Measurements from ENCODE around the gene PRSS48.
"Not testable (repeated sequence)": the region's sequence is repeated elsewhere in the genome, so short reads cannot be mapped to it uniquely, and the experiment has no call there.

Gene PRSS48

DNA sequence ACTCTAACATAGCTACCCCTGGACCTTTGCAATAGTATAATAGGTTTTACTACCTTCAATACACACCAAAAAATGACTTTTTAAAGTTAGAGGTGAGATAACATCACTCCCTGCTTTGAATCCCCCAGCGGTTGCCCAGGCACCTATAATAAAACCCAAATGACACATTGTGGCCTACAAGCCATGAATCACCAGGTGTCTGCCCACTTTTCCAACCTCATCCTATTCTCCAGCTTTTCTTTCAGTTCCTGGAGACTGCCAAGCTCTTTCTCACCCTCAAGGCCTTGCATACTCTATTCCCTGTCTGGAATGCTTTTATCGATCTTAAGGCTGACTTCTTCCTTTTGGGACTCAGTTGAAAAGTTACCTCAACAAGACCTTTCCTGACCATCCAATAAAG, 16.4 kb upstream of the PRSS48 start:
- no peak for DNase-seq (ENCODE audit: low read depth in 2 of 2)

DNA sequence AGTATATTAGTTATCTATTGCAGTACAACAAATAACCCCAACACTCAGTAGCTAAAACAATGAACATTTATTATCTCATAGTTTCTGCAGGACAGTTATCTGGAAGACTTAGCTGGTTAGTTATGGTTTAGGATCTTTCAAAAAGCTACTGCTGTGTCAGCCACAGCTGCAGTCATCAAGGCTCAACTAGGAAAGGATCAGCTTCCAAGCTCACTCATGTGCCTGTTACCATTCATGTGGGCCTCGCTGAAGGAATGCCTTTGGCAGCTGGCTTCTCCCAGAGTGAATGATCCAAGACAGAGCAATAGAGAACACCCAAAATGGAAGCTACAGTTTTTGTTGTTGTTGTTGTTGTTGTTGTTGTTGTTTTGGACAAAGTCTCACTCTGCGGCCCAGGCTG, 13.5 kb upstream of the PRSS48 start:
- no peak for DNase-seq (ENCODE audit: low read depth in 2 of 2)

DNA sequence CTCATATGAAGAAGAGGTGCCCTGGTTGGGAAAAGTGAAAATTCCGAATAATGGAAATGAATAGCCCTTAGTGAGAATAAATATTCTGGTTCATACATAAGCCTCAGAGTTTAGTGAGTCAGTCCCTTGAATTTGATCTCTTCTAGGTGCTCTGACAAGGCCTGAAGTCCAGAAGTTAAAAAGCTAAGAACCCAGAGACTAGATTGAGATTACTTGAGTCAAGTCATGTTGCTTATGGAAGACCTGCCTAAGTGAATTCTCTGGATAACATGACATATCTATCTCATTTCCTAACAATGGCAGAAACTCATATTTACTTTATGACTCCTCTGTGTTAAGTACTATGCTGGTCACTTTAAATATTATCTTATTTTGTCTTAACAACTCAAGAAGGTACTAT, 10.5 kb upstream of the PRSS48 start:
- no peak for DNase-seq (ENCODE audit: low read depth in 2 of 2)

DNA sequence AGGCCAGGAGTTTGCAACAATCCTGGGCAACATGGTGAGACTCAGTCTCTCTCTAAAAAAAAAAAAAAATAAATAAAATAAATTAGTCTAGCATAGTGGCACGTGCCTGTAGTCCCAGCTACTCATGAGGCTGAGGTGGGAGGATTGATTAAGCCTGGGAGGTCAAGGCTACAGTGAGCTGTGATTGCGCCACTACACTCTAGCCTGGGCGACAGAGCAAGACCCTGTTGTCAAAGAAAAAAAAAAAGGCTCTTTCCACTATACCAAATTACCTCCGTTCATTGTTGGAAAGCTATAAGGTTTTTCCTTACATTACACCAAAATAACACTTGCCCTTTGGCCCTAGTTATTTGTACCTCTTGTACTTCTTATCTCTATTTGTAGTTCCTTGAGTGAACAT, 9.9 kb upstream of the PRSS48 start:
- no peak for DNase-seq (ENCODE audit: low read depth in 2 of 2)

DNA sequence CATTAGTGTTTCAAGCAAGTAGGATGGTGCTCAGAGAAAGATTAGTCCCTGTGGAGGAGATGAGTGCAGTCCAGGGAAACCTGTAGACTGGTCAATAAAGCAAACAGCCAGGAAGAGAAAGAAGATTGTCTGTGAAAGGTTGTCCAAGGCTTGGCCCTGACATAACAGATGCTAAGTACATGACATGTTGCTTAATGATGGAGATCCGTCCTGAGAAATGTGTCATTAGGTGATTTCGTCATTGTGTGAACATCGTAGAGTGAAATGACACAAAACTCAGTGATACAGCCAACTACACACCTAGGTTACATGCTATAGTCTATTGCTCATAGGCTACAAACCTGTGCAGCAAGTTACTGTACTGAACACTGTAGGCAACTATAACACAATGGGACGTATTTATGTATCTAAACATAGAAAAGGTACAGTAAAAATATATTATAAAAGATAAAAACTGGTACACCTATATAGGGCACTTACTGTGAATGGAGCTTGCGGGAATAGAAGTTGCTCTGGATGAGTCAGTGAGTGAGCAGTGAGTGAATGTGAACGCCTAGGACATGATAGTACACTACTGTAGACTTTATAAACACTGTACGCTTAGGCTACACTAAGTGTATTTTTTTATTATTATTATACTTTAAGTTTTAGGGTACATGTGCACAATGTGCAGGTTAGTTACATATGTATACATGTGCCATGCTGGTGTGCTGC, 9.0 kb upstream of the PRSS48 start:
- no peak for DNase-seq (ENCODE audit: low read depth in 2 of 2)

DNA sequence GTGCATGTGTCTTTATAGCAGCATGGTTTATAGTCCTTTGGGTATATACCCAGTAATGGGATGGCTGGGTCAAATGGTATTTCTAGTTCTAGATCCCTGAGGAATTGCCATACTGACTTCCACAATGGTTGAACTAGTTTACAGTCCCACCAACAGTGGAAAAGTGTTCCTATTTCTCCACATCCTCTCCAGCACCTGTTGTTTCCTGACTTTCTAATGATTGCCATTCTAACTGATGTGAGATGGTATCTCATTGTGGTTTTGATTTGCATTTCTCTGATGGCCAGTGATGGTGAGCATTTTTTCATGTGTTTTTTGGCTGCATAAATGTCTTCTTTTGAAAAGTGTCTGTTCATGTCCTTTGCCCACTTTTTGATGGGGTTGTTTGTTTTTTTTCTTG, 8.1 kb upstream of the PRSS48 start:
- not testable (repeated sequence) for DNase-seq (ENCODE audit: low read depth in 2 of 2)

DNA sequence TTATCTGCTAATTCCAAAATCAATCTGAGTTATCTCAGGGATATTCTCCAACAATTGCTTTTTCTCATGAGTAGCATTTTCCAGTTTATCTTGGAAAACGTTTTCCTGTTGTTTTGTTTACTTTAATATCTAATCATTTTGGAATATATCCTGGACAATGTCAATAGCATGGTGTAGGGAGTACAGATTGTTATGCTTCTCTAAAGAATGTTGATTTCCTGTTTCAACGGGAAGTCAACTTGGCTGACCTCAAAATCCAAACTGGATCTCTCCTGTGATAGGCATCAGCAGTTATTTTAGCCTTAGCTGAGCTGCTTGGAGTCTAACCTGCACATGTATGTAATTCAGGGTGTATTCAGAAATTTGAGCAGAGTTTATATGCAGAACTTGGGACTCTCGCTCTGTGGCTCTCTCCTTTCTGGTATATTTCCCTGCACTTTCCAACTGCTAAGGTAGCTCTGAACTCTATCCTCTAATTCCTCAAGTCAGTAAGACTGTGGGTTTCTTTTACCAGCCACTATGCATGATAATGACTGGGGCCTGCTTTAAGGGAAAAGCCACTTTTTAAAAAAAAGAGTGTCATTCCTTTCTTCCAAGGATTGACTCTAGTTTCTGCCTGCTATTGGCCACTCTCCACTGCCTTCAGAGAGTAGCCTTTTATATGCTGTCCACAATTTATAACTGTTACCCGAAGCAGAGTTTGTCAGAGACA, 7.7 kb downstream of the PRSS48 start:
- DNase-seq (ENCODE audit: low read depth in 2 of 2) = no peak

DNA sequence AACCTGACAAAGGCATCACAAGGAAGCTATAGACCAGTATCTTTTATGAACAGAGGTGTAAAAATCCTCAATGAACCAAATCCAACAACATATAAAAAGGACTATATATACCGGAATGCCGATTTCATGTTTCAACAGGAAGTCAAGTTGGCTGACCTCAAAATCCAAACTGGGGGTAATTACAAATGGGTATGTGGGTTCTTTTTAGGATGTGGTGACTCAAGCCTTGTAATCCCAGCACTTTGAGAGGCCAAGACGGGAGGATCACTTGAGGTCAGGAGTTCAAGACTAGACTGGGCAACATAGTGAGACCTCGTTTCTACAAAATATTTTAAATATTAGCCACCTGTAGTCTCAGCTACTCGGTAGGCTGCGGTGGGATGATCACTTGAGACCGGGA, 10.4 kb downstream of the PRSS48 start:
- DNase-seq (ENCODE audit: low read depth in 2 of 2) = no peak

DNA sequence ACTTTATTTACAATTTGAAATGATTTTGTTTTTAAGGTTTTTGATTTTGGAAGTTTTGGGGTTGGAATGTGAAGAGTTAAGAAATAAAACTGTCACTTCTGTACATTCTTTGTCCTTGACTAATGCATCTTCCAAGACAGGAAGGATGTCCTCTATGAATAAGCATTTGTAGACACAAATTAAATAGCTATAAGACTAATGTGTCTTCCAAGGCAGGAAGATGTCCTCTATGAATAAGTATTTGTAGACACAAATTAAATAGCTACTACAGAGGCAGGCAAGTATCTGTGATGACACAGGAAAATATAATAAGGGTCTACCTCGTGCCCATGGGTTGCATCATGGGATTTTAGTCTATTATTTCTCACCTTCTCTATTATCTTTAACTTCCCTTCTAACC, 14.5 kb downstream of the PRSS48 start:
- DNase-seq (ENCODE audit: low read depth in 2 of 2) = no peak

DNA sequence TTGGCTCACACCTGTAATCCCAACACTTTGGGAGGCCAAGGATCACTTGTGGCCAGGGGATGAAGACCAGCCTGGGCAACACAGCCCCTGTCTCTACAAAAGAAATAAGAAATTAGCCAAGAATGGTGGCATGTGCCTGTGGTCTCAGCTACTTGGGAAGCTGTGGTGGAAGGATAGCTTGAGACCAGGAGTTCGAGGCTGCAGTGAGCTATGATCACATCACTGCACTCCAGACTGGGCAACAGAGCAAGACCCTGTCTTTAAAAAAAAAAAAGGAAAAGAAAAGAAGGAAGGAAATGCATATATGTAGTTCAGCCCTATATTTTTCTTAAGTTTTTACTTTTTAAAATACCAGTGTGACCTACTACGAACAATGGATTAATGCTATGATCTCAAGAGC, 15.1 kb downstream of the PRSS48 start:
- DNase-seq (ENCODE audit: low read depth in 2 of 2) = no peak

DNA sequence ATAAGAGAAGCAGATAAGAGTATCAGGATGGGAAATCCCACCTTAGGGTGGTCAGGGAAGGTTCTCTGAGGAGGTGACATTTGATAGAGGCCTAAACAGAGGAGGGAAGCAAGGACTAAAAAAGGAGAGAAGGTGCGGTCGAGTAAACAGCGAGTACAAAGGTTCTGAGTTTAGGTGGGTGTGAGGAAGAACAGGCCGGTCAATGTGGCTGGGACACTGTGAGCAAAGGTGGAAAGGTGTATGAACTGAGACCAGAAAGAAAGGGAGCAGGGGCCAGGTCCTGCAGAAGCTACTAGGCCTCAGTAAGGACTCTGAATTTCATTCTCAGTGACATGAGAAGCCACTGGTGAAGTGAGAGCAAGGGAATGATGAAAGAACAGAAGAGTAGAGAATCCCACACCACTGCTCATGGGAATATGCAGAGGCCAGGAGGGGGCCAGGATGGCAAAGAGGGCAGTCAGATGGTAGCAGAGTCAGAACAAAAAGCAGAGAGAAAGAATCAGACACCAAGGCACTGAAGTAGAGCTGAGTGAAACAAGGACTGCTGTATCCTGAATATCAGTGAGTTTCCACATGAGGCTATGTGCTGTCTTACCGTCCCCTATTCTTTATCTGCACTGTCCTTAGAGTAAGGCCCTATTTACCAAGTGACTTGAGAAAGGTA, 18.0 kb downstream of the PRSS48 start:
- DNase-seq (ENCODE audit: low read depth in 2 of 2) = no peak

DNA sequence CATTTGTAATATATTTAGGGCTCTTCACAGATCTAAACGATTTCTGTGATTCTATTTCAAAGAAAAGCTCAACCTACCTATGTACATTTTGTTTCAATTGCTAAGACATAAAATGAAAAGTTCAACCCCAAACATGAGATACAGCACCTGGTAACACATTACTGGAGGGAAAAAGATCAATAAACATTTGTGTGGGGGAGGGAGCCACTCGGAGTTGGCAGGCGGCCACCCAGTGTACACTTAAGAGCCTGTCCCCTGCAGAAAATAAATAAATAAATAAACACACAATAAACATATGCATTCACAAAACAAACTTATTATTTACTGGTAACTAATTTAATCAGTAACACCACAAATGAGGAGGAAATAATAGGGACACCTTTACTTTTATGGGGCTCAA, 19.3 kb downstream of the PRSS48 start:
- DNase-seq (ENCODE audit: low read depth in 2 of 2) = no peak

DNA sequence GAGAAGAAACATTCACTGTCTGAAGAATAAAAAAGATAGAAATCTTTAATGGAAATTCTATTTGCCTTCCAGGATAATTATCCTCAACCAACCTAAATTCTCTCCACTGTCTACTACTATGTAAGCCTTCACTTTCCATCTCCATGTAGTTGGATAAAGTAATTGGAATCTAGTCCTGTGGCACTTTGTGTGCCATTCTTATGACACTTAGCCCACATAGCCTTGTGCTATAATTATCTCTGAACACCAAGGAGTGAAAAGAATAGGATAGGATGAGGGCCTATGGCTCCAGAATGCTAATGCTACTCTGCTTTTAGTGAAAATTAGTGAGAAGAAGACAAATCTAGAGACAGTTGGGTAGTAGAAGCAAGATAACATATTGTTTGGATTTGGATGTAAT, 20.2 kb downstream of the PRSS48 start:
- DNase-seq (ENCODE audit: low read depth in 2 of 2) = no peak

DNA sequence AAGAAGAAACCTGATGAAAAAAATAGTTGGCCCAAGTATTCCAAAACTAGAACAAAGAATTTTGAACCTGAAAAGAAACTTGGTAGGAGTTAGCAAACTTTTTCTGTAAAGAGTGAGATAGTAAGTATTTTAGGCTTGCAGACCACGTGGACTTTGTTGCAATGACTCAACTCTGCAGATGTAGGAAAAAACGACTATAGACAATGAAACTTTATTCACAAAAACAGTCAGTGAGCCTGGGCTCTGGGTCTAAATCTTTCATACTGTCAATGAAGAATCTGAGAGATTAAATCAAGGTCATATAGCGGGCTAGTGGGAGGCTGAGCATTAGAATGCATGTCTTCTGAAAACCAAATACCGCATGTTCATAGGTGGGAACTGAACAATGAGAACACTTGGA, 25.5 kb downstream of the PRSS48 start:
- no peak for DNase-seq (ENCODE audit: low read depth in 2 of 2)

DNA sequence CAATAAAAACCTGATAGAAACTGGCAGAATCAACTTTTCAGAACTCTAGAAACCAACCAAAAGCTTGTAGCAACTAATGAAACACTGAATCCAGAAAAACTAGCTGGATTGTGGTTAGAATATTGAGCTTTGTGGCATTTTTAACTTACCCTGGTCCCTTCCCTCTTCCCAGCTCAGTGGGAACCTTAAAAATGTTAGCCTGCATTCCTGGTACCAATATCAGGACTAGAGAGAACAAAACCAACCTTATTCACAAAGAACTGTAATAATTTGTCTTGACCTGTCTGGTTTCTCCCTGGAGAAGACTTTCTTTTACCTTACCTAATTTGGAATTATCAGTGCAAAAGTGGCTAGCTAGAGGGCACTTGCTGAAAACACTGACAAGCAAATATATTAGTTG, 27.3 kb downstream of the PRSS48 start:
- DNase-seq (ENCODE audit: low read depth in 2 of 2) = no peak

DNA sequence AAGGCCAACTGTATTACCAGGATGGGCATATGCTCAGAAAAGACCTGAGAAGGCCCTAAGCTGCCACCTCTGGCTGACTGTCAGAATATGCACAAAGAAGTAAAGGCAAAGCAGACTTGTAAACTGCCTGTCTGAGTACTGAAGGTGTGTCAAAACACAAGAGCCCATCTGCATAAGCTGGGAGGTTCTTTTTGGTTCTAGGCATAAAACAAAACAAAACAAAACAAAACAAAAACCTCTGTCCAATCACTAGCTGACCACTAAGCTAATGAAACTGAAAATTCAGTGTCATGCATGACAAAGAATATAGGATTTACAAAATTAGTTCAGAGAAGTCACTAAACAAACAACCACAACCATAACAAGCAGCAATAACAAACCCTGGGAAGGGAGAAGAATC, 27.8 kb downstream of the PRSS48 start:
- DNase-seq (ENCODE audit: low read depth in 2 of 2) = no peak

DNA sequence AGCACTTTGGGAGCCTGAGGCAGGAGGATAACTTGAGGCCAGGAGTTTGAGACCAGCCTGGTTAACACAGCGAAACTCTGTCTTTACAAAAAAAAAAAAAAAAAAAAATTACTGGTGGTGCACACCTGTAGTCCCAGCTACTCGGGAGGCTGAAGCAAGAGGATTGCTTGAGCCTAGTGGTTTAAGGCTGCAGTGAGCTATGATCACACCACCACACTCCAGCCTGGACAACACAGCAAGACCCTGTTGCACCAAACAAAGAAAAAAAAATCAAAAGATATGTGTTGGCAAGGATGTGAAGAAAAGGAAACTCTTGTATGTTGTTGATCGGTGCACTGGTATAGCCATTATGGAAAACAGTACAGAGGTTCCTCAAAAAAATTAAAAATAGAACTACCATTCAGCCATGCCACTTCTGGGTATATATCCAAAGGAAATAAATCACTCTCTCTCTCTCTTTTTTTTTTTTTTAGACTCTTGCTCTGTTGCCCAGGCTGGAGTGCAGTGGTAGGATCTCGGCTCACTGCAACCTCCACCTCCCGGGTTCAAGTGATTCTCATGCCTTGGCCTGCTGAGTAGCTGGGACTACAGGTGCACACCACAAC, 33.3 kb downstream of the PRSS48 start:
- DNase-seq (ENCODE audit: low read depth in 2 of 2) = no peak

DNA sequence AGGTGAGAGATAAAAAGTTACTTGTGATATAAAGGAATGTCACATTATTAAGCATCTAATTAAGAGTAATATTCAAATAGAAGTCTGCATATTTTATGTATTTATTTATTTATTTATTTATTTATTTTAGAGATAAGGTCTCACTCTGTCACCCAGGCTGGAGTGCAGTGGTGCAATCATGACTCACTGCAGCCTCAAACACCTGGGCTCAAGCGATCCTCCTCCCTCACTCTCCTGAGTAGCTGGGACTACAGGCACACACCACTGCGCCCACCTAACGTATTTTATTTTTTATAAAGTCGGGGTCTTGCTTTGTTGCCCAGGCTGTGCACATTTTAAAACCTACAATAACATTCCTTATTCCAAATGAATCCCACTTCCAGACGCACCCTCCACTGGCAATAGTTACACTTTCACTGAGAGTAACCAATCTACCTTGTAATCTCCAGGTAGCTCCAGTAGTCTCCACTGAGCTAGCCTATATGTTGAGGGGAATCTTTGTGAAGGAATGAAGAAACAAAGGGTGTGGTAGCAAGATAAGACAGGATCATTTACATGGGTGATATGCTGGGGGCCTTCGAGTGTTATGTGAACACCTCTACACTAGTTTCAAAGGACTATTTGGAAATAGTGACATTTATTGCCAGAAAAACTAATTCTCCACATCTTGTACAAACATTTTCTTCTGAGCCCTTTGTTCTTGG, 36.5 kb downstream of the PRSS48 start:
- DNase-seq (ENCODE audit: low read depth in 2 of 2) = no peak

DNA sequence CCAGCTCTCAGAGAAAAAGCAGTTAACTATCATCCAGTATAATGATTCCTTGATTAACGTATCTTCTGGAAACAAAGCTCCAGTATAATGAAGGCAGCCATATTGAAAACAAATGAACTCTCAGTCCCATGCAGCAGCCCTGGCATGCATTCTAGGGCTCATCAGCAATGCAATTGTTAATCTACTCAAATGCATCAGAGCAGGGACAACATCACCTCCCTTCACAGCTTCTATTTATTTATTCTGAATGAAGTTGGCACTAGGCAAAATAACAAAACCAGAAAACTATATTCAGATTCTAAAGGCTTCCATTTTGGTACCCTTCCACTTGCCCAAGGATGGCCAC, 37.0 kb downstream of the PRSS48 start:
- no peak for DNase-seq (ENCODE audit: low read depth in 2 of 2)

DNA sequence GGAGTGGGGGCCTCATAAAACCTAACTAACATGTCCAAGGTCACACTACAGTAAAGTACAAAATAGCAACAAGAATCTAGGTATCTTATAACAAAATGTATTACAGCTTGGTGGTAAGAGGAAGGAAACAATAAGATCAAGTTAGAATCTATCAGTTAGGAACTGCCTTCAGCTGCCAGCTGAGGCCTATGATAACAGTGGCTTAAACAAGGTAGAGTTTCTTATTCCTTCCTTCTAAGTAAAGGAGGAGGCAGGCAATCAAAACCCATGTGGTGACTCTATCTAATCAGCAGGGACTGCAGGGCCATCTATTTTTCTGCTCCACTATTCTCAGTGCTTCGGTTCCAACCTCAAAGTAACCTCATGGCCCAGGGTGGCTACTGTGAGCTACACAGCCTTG, 37.5 kb downstream of the PRSS48 start:
- DNase-seq (ENCODE audit: low read depth in 2 of 2) = no peak

DNA sequence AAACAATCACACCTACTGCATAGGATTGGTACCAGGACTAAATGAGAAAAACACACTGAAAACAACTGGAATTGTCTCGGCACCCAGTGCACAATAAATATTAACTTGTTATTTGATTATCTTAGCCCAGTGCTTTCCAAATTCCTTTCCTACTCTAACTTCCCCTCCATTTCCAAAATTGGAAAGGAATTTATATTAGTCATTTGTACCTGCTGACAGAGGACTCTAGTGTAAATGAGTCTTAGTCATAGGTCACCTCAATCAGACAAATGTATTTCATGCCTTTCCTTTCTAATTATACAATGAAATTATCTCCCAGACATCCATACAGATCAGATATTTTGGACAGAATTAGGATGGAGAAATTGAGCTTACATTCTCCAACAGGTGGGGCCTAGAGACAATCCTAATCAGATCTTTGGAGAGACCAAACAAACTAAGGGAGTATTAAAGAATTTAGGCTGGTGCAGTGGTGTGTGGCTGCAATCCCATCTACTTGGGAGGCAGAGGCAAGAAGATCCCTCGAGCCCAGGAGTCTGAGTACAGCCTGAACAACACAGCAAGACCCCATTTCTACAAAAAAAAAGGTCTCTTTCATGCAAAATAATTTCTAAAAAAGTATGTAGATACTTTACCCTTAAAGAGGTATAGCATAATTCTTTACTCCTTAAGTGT, 38.4 kb downstream of the PRSS48 start:
- no peak for DNase-seq (ENCODE audit: low read depth in 2 of 2)

DNA sequence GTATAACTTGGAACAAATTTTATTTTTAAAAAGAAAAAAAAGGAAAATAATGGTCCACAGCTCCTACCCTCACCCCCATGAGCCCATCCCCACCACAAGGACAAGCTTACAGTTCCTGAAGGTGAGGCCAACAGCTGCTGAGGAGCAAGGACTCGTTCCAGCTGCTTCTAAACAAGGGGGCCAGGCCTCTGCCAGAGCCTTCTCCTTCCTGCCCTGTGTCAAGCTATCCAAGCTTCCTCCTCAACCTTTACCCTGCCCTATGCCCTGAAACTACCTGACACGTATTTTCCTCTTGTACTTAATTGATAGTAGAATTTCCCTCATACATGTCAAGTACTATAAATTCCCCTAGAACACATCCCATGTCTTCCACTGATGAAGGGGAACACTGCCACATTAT, 39.7 kb downstream of the PRSS48 start:
- DNase-seq (ENCODE audit: low read depth in 2 of 2) = no peak

Data from activated CD4-positive, alpha-beta T cell treated with anti-CD3 and anti-CD28 coated beads for 24 hours (primary cell).